Activated CD4-positive, CD25-positive, alpha-beta regulatory T cell treated with anti-CD3 and anti-CD28 coated beads, Interleukin-2, amount 50 U/mL, for 72 hours (primary cell): ENCODE measurements around the gene SEMA5A.

Experiments
- DNase-seq: peaks from one replicate; pipeline ENCODE4 v3.0.0; 2021

The SEMA5A gene

DNA sequence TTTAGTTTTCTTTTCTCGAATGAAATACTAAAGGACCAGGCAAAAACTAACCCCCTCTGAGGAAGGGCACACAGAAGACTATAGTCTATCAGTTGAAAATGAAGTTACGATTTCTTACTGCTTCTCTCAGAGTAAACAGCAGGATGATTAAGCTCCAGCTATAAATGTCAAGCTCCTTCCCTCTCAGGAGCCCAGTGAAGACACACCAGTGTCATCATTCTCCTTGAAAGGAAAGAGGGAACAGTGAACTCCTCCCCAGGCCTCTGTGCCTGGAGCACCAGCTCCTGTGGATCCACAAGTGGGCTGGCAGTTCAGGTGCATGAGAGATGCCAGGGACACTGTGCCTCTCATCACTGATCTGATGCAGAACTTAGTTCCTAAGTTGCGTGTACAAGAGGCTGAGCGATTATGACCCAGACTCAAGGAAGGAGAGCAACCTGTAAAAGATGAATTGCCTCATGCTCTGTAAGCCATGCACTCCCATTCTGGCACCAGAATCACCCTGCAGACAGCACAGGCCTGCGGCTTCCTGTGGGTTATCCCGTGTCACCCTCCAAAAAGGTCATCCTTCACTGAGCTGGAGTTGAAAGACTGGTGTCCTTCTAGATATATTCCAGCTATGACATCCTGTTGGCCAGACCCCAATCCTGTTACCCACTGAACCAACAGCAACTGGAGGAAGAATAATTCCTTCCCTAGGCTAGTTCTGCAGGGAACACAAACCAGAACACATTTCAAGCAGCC is 394.0 kb downstream of the SEMA5A start:
- DNase-seq = no peak

- DNase-seq = no peak
Observed at GRCh38 chr5:9149988-9150387, 395.9 kb downstream of the SEMA5A start.

DNA sequence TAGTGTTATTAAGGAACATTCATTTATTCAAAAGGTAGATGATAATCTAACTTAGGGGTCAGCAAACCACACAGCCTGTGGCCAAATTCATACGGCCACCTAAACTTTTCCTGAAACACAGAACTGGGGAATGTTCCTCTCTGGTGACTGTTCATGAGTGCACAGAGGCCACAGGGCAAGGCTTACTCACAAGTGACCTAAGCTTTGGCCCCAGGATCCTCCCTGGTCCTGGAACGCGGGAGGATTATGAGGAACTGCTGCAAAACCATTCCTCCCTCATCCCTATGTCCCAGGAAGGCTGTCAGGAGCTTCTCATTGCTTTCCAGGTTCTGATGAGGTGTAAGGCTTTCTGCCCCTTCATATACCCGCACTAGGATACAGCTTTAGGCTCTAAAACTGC is 397.6 kb downstream of the SEMA5A start:
- DNase-seq = no peak

DNA sequence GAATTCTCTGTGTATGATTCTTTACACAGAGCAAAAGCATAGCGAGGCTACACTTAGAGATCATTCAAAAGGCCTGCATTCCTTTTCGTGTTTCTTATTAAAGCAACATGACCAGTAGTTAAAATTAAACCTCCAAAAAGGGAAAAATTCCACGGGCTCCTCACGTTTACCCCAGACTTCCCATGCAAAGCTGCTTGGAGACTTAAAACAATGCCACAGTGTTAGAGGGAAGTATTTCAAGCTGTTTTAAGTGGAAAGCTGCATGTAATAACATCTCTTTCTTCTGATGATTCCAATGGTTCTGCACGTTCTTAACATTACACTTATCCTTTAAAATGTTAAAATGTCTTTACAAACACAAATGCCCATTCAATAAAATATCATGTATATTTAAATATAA is 405.2 kb downstream of the SEMA5A start:
- no peak for DNase-seq

DNA sequence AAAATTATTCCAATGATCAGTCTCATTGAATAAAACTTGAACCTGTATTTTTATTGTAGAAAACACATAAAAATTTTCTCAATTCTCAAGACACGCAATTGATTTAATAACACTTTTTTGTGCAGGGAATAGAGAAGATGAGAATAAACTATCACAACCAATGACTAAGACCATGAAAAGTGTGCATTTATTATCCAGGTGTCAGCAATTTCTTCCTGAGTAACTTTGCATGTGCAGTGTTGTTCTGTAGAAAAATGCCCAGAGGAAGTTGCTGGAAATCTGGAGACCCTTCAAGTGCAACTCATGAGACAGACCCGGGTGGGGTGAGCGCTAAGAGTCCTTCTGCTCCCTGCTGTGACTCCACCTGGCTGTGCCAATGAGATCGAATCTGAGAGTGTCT is 405.7 kb downstream of the SEMA5A start:
- DNase-seq = no peak

- no peak for DNase-seq
Observed at GRCh38 chr5:9139344-9139743, 406.5 kb downstream of the SEMA5A start.

- no peak for DNase-seq
Observed at GRCh38 chr5:9128136-9128535, 417.7 kb downstream of the SEMA5A start.

DNA sequence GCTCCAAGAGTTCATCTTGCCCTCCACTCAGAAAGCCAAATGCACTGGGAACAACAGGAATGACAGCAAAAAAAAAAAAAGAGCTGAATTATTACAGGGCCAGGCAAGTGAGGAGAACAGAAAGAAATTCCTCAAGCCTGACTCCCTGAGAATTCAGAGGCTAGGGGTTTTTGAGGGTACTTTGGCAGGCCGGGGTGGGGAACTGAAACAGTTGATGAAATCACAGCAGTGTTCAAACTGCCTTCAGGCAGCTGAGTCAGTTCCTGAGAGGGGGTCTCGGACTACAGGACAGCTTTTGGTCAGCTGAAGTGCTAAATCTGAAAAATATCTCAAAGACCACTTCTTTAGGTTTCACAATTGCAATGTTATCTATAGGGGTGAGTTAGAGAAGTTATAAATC is 419.4 kb downstream of the SEMA5A start:
- DNase-seq = no peak

DNA sequence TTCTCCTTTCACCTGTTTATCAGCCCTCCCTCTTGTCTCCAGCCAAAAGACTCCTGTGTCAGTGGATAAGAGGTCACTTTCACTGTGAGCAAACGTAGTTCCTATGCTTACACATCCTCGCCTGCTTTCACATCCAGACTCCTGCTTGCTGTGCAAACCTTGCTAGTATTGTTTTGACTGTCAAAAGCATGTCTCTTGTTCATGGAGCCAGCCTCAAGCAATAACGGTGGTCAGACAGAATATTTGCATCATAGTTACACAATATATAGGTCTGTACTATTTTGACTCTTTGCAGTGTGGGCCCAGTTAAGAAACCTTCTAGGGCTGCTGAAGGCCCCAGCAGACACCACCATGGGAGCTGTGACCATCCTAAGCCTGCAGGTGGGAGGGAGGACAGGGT is 420.0 kb downstream of the SEMA5A start:
- no peak for DNase-seq

DNA sequence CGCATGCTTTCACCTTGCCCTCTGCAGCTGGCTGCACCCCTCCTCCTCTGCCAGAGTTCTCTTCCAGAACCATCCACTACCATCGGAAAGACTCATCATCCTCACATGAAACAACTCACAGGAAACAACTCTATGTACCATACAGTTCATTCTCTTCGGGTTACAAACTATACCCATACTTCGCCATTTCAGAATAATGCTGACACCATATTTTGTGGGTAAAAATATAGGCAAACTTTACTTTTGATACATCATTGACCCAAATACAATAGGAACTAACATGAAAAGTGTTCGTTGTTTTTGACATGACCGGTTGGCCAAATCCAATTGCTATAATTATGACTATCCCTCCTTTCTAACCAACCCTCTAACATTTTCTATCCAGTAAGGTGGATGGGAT is 421.0 kb downstream of the SEMA5A start:
- DNase-seq = no peak

- DNase-seq = no peak
Observed at GRCh38 chr5:9124071-9124470, 421.8 kb downstream of the SEMA5A start.

DNA sequence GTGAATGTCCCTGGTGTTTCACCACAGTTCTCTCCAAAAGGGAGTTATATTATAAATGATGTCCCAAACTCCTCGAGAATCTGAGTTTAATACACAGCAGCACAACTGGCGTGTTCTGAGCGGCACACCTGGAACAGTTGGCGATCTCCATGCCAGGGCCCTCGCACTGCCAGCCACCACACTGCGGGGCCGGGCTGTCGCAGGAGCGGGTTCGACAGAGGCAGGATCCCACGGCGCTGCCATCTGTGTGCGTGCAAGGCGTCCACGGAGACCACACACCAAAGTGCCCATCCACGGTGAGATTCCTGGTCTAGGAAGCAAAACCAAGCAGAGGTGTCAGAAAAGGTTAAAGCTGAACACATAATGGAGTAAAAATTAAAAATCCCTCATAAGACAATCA is 423.3 kb downstream of the SEMA5A start:
- DNase-seq = no peak

DNA sequence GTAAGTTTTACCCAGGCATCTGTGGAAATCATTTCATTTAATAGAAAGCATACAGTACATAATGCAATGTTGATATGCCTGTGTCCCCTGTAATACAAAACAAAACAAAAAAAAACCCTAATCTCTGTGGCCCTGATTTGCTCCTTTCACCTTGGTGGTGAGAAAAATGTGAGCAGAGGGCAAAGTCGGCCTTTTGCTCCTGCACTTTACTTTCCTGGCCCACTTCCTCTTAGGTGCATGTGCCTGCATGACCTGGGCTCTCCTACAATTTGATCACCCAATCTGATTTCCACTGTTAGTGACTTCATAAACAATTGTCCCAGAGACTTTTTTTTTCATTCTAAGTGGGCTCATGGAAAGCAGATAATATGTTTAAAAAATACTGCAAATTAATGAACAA is 424.3 kb downstream of the SEMA5A start:
- DNase-seq = no peak

DNA sequence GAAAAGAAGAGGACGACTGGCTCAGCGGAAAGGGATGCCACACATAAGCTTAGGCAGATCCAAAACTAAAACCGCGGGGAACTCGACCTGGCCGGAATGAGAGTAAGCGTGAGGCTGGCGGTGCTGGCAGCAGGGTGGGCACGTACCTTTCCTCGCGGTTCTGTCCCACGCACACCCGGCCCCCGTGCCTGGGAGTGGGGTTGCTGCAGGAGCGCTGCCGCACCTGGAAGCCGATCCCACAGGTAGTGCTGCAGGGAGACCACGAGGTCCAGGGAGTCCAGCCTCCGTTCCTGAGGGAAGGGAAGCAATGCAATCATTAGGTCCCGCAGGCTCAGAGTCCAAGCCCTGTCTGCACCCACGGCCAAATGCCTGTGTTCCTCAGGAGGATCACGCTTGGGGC is 427.0 kb downstream of the SEMA5A start:
- DNase-seq = no peak

- no peak for DNase-seq
Observed at GRCh38 chr5:9115093-9115492, 430.8 kb downstream of the SEMA5A start.

DNA sequence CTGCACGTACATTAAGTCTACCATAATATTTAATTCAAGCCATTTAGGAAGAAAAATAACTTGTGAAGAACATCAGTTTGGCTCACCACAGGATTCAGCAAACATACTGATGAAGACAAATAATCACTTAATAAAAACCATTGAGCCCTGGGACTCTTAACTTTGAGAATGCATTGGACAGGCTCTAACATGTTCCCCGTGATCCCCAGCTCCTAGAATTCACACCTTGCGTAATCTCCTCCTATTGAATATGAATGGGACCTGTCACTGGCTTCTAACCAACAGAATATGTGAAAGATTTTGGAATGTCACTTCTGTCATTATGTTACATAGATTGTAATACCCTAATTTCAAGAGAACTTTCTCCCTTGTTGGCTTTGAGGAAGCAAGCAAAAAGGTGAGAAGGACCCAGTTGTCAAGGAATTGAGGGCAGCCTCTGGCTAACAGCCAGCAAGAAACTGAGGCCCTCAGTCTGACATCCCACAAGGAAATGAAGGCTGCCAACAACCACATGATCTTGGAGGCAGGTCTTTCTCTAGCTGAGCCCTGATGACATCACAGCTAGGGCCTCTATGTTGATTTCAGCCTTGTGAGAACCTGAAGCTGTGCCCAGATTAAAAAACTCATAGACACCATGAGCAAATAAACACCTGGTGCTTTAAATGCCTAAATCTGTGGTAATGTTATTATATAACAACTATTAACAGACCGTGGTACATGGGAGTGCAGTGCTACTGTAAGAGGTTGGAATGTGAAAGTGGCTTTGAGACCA is 433.2 kb downstream of the SEMA5A start:
- DNase-seq = no peak

DNA sequence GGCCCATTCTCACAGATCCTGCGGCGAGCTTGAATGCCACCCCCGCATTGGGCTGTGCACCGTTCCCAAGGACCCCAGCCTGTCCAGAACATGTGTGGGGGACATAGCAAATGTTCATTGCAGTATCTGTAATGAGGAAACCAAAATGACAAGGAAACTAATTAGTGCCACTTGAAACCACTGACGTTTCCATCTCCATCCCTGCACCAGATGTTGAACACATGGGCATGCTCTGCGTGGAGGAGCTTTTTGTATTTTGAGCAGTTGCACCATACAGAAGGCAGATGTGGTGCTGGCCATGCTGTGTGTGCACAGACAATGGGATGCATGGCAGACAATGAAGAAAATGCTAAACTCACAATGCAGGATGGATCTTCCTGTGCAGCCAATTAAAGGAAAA is 437.7 kb downstream of the SEMA5A start:
- no peak for DNase-seq

GRCh38 chr5:9105851-9106250 is 440.0 kb downstream of the SEMA5A start:
- no peak for DNase-seq

- no peak for DNase-seq
Observed at GRCh38 chr5:9104571-9105339, 441.1 kb downstream of the SEMA5A start.

GRCh38 chr5:9103290-9103689 is 442.6 kb downstream of the SEMA5A start:
- DNase-seq = no peak

GRCh38 chr5:9099689-9100088 is 446.2 kb downstream of the SEMA5A start:
- DNase-seq = no peak

DNA sequence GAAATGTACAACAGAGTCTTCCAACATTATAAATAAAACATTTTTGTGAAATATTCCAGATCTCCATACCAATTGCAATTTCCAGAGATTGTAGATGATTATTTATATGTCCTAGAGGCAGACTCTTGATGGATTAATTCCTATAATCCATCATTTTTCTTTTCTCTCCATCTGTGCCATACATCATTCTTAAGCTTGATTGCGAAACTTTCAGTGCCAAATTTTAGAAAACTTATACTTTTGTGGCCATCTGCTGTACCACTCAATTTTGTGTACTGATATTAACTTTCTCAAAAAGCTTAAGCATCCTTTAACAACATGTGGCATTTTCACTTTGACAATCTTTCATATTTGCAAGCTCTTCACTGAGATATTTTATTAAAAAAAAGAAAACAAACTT is 446.9 kb downstream of the SEMA5A start:
- no peak for DNase-seq

GRCh38 chr5:9094582-9094981 is 451.3 kb downstream of the SEMA5A start:
- DNase-seq = no peak
